ENCODE data around the gene FRMD4A.
A peak's percentile ranks its signal among the peaks of the same experiment; 100 is the strongest.

The FRMD4A gene

GRCh38 chr10:14014423-14014822 is 316.3 kb downstream of the FRMD4A start:
- no peak for DNase-seq (ENCODE audit: low read depth)

DNA sequence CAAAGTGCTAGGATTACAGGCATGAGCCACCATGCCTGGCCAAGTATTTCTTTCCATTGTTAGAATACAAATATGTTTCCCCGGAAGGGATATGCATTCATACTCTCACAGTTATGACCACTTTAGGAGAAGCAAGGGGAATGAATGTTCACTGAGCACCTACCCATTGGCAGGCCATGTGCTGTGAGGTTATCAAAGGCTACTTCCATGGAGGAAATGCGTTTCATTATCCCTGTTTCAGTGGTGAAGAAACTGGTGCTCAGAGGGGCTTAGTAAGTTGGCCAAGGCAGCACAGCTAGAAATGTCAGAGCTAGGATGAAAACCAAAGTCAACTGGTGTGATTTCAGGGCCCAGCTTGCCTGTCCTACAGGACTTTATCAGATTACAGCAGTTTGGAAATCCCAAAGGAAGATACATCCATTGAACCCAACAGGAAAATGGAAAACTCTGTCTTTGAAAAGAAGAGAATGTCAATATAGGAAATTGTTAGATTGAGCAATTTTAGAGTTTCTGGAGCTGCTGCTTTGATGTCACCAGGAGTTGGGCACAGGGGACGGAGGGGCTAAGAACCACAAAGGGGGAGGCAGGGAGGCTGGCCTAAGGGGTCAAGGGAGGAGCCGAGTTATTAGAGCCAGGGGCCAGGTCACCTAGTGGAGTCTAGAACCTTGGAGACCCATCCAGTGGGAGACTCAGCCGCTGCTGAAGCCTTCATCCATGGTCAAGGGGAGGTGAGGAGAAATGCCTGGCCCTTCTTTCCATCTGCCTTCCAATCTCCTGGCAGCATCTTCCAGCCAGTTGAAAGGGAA is 319.8 kb downstream of the FRMD4A start:
- no peak for DNase-seq (ENCODE audit: low read depth)

GRCh38 chr10:14010101-14010558 is 320.6 kb downstream of the FRMD4A start:
- peak; percentile 25 for DNase-seq (ENCODE audit: low read depth)

DNA sequence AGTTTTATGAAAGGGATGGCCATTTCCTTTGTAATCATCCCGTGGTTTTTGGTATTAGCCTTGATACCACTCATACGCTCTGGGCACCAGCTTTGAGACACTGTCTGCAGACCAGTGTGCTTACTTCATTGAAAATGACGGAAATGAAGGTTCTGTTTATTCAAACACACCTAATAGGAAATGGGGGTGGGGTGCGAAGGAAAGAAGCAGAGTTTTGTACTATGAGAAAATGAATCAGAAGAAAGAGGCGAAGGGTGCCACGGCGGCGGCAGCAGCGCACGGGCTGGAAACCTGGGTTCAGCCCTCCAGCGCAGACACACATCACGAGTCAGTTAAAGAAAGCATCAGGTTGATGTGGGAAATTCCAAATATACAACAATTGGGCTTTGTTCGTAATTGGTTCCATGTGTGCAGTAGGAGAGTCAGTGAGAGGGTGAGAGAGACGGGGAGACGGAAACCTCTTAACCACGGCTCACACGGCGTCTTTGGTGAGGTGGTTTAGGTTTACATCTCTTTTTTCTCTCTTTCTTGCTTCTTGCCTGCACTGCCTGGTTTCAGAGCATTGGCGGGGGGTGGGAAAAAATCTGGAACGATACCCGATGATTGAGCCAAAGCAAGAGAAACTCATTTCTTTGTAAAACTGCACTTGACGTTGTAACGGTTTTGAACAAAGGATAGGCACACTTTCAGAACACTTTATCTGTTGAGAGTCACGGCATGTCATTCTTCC is 321.2 kb downstream of the FRMD4A start:
- no peak for DNase-seq (ENCODE audit: low read depth)

DNA sequence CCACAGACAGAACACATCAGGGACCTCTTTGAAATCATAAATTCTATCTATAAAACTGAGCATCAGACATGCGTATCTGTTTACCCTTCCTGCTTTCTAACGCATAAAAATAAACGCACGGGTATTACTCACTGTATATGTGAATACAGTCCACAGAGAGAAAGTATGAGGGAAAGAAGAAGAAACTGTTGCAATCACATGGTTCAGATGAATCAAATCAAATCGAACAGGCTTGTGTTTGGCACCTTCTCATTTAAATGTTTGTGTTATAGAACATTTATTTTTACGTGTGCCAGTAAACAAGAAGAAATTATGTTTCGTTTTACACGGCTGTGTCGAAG is 322.0 kb downstream of the FRMD4A start:
- DNase-seq (ENCODE audit: low read depth): peak; percentile 27

- no peak for DNase-seq (ENCODE audit: low read depth)
These were observed 326.2 kb downstream of the FRMD4A start for GRCh38 chr10:14004536-14004935.

GRCh38 chr10:14003517-14004184 is 327.1 kb downstream of the FRMD4A start:
- no peak for DNase-seq (ENCODE audit: low read depth)

DNA sequence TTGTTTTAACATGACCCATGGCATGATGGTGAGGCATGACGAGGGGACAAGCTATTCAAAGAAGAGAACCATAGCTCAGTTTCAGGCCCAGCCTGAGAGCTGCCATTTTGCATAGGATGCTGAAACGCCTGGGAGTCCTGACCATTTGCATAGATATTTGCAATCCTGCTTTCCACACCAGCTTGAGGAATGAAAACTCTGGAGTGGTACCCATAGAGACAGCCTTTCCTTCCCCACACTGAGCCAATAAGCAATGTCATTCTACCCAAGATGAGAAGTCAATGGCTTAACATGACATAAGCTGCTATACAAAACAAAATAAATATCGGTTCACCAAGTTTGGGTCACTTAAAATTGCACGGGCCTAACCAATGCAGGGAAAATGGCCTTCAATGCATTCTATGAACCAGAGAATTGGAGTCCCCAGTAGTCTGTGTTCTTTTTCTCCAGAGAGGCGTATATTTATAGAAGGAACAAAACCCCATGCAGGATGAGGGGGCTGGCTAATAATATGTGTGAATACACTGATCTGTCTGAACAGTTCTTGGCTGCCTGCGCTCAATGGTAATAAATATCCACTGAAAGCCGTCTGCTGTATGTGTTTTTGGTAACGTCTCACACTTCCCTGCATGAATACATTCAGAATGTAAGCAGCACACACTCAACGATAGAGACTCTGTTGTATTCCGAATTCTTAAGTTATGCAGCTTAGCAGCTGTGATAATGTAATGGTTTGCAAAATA is 329.3 kb downstream of the FRMD4A start:
- DNase-seq (ENCODE audit: low read depth): no peak

DNA sequence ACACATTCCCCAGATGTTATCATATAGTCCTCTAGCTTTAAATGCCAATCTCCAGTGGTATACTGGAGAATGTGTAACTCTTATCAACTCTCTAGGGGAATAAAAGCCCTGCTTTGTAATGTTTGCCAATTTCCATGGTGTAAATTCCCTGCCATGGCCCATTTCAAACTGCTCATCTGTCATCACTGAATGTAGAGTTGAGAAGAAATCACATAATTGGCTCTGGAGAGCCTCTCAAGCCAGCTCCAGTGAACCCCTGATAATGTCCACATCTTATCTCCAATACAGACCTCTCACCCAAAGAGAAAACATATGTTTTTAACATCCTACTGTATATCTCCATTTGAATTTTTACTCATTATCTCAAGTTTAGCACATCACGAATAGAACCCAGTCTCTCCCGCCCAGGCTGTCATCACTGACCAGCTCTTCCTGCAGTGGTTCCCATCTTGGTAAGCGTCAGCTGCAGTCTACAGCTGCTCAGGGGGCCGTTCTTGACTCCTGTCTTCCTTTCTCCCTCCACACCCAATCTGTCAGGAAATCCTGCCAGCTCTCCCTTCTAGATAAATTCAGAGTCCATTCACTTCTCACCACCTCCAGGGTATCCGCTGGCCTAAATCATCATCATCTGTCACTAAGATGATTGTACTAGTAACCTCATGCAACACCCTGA is 332.4 kb downstream of the FRMD4A start:
- no peak for DNase-seq (ENCODE audit: low read depth)

DNA sequence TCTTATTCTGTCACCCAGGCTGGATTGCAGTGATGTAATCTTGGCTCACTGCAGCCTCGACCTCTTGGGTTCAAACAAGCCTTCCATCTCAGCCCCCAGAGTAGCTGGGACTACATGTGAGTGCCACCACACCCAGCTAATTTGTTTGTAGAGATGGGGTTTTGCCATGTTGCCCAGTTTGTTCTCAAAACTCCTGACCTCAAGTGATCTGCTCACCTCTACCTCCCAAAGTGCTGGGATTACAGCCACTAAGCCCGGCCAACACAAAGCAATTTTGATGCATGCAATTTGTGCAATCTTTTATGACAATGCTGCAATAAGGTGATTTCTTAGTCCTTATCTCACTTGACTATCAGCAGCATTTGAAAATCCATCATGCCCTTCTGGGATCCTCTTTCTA is 333.1 kb downstream of the FRMD4A start:
- peak; percentile 33 for DNase-seq (ENCODE audit: low read depth)

DNA sequence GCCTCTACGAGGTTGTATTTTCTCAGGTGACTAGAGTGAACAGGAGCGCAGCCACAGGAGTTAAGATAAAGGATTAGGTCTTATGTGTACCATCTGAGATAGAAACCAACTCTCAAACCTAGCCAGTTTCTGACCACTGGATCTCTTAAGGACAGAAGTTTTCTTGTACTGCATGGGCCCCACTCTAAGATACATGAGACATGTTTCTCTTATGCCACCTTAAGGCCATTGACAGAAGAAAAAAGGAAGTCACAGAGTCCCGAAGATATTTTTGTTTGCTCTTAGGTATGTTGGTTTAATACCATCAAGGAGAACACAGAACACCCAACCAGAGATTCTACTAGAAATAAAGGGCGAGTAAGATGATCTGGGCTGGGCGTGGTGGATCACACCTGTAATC is 335.8 kb downstream of the FRMD4A start:
- DNase-seq (ENCODE audit: low read depth): no peak

DNA sequence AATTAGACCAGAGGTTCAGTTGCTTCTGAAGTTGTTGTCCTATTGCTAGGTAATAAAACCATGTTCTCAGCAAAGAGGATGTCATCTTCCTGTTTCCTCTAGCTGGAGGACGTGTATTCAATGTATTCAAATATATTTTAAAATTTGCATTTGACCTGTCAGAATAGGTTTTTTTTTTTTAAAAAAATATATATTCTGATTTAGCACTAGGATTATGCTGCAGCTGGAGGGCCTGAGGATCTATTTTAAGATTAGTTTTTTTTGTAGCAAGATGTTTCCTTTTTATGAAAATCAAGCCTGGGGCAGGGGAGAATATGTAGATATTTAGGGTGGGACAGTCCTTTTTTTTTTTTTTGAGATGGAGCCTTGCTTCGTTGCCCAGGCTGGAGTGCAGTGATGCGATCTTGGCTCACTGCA is 337.0 kb downstream of the FRMD4A start:
- DNase-seq (ENCODE audit: low read depth): no peak

DNA sequence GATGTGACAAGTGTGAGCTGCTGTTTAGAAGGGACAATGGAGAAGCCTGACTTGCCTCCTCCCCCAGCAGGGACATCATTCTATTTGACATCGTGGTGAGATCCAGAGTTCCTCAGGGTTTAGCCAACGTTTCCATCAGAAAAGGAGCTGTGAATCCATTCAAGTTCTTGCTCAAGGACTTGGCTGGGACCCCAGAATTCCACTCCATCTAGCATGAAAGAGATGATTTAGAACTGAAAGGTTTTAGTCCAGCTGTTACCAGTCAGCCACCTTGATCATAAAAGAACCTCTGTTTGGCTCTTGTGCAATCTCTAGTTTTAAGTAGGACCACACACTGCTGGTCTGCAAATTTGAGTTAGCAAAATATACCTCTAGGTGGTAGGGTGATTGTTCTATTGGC is 337.6 kb downstream of the FRMD4A start:
- DNase-seq (ENCODE audit: low read depth): peak; percentile 92

GRCh38 chr10:13991353-13991752 is 339.4 kb downstream of the FRMD4A start:
- DNase-seq (ENCODE audit: low read depth): no peak

DNA sequence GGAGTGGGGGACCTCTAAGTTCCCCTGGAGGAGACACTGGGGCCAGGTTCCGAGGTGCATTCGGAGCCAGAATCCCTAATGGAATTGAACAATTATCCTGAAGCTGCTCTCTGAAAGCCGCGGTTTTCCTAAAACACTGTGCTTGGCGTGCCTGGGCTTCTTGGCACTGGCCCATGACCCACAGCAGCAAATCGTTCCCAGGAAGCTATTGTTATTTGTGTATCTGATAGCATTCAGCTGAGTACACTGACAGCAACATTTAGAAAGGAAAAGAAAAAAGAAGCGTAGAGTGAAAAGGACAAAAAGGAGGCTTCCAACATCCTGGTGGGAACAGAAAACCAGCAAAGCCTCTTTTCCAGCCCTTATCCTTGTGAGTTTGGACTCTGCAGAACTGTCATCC is 339.8 kb downstream of the FRMD4A start:
- DNase-seq (ENCODE audit: low read depth): no peak

DNA sequence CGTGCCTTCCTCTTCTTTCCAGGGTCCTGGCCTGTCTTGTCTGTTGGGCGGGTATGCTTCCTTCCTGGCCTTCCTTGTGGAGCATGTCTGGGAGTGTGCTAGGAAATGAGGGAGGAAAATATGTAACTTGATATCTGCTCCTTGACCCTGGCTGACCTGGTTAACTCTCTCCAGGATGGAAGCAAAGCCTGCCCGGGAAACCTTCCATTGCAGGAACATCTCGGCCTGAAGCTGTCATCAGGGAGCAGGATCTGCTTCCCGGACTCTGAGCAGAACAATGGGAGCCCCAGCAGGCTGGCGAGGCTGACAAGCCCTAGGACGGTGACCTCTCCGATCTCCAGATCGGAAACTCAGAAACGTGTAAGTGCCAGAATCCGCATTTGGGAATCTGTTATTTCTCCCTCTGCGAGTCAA is 340.3 kb downstream of the FRMD4A start:
- DNase-seq (ENCODE audit: low read depth): peak; percentile 27

- no peak for DNase-seq (ENCODE audit: low read depth)
These were observed 341.1 kb downstream of the FRMD4A start for GRCh38 chr10:13989616-13990015.

GRCh38 chr10:13987446-13987845 is 343.3 kb downstream of the FRMD4A start:
- DNase-seq (ENCODE audit: low read depth): peak; percentile 78

DNA sequence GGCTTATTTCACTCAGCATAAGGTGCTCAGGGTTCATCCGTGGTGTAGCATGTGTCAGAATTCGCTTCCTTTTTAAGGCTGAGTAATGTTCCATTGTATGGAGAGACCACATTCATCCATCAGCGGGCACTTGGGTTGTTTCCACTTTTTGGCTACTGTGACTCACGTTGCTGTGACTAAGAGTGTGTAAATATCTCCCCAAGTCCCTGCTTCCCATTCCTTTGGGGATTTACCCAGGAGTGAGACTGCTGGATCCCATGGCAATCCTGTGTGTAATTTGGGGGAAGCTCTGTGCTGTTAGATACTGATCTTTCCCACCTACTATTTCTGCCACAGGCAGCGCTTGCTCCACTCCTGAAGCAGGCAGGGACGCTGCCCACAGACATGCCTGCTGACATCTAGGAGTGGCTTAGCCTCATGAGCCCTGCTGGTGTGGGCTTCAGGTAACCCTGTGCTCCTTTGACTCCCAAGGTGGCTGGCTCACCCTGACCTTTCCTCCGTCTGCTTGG is 346.0 kb downstream of the FRMD4A start:
- peak; percentile 90 for DNase-seq (ENCODE audit: low read depth)

- DNase-seq (ENCODE audit: low read depth): no peak
These were observed 347.7 kb downstream of the FRMD4A start for GRCh38 chr10:13983035-13983434.

DNA sequence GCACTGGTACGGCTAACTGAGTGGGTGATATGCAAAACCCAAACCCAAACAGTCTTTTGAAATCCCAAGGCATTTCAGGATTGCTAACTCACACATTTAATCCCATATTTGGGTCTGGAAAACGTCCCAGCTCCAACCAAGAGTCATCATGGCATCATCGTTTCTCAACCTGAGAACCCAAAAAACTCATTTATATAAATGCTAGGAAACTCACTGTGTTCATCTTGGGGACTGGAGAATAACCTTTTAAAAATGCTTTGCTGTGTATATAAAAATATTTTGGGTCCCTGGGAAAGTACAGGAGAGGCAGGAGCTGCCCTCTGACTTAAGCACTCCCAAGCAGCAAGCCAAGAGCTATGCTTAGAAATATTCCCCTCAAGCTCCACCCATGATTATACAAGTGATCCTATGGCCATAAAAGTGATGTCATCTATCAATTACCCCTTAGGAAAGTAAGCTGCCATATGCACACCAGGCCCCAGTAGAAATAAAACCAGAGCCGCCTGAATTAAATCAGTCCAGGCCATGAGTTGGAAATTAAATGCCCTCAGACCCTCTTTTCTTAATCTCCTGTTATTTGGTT is 352.1 kb downstream of the FRMD4A start:
- DNase-seq (ENCODE audit: low read depth): peak; percentile 94
